ENCODE results near the gene LAMA4. TPM values are rescaled to one million over a fixed set of nuclear protein-coding genes. Genes with fewer than 3 reads are reported as not detected.

The LAMA4 gene
- total RNA-seq, 1 donor from 2014 or later = 336 TPM

GRCh38 chr6:112243861-112244827 is 10.2 kb downstream of the LAMA4 start:
- DNase-seq (ENCODE audit: low spot score) = no peak

- no peak for DNase-seq (ENCODE audit: low spot score)
Measured at GRCh38 chr6:112241820-112242429, 12.4 kb downstream of the LAMA4 start.

GRCh38 chr6:112237595-112237994 is 16.8 kb downstream of the LAMA4 start:
- DNase-seq (ENCODE audit: low spot score) = peak; percentile 85

GRCh38 chr6:112237066-112237465 is 17.3 kb downstream of the LAMA4 start:
- no peak for DNase-seq (ENCODE audit: low spot score)

GRCh38 chr6:112235956-112236355 is 18.4 kb downstream of the LAMA4 start:
- no peak for DNase-seq (ENCODE audit: low spot score)

- DNase-seq (ENCODE audit: low spot score) = peak; percentile 81
Measured at GRCh38 chr6:112234601-112235000, 19.8 kb downstream of the LAMA4 start.

- DNase-seq (ENCODE audit: low spot score) = peak; percentile 61
Measured at GRCh38 chr6:112233847-112234246, 20.5 kb downstream of the LAMA4 start.

- peak; percentile 85 for DNase-seq (ENCODE audit: low spot score)
Measured at GRCh38 chr6:112232845-112233256, 21.5 kb downstream of the LAMA4 start.

- DNase-seq (ENCODE audit: low spot score) = no peak
Measured at GRCh38 chr6:112231594-112232060, 22.7 kb downstream of the LAMA4 start.

- DNase-seq (ENCODE audit: low spot score) = no peak
Measured at GRCh38 chr6:112231164-112231563, 23.2 kb downstream of the LAMA4 start.

GRCh38 chr6:112228480-112229332 is 25.7 kb downstream of the LAMA4 start:
- no peak for DNase-seq (ENCODE audit: low spot score)

GRCh38 chr6:112227992-112228391 is 26.4 kb downstream of the LAMA4 start:
- DNase-seq (ENCODE audit: low spot score) = no peak

GRCh38 chr6:112227411-112227810 is 27.0 kb downstream of the LAMA4 start:
- no peak for DNase-seq (ENCODE audit: low spot score)

GRCh38 chr6:112225691-112226090 is 28.7 kb downstream of the LAMA4 start:
- no peak for DNase-seq (ENCODE audit: low spot score)

- DNase-seq (ENCODE audit: low spot score) = no peak
Measured at GRCh38 chr6:112224088-112224487, 30.3 kb downstream of the LAMA4 start.

GRCh38 chr6:112223070-112223861 is 31.1 kb downstream of the LAMA4 start:
- peak; percentile 98 for DNase-seq (ENCODE audit: low spot score)

- DNase-seq (ENCODE audit: low spot score) = peak; percentile 64
Measured at GRCh38 chr6:112221981-112222852, 32.1 kb downstream of the LAMA4 start.

- peak; percentile 34 for DNase-seq (ENCODE audit: low spot score)
Measured at GRCh38 chr6:112221561-112221960, 32.8 kb downstream of the LAMA4 start.

GRCh38 chr6:112218563-112218962 is 35.8 kb downstream of the LAMA4 start:
- DNase-seq (ENCODE audit: low spot score) = no peak

All from umbilical cord (tissue), 2 donors.